Dermis blood vessel endothelial cell (primary cell): ENCODE measurements around the gene BBLN. TPM values are rescaled to one million over a fixed set of nuclear protein-coding genes. Genes with fewer than 3 reads are reported as not detected.
A peak's percentile ranks its signal among the peaks of the same experiment; 100 is the strongest.

Experiments
- DNase-seq: peaks from one replicate; pipeline ENCODE4 v3.0.0; 2010
- total RNA-seq: library from RNA; depleted of rRNA; stranded (reverse); fragments of >200 nt; gene quantifications from 2 replicates; pipeline ENCODE4 v1.2.3, GENCODE V29; 2014

Gene BBLN
- total RNA-seq, 1 donor from 2014 or later, result 77.1 TPM

DNA sequence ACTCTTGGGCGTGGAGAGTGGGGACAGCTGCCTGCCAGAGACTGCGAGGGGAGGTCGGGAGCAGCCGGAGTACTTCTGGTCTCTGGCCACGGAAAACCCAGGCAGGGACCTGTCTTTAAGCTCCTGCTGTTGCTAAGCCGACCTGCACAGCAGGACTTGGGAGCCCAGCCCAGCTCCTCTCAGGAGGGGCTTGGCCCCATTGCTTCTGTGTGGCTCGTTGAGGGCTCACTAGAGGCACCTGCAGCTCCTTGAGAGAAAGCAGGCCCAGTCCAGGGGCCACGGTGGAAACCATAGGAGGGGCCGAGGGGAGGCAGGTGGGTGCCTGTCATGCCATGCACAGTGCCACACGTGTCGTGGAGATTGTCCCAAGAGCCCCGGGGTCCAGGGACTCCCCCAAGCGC, 14.1 kb upstream of the BBLN start:
- DNase-seq, result no peak

DNA sequence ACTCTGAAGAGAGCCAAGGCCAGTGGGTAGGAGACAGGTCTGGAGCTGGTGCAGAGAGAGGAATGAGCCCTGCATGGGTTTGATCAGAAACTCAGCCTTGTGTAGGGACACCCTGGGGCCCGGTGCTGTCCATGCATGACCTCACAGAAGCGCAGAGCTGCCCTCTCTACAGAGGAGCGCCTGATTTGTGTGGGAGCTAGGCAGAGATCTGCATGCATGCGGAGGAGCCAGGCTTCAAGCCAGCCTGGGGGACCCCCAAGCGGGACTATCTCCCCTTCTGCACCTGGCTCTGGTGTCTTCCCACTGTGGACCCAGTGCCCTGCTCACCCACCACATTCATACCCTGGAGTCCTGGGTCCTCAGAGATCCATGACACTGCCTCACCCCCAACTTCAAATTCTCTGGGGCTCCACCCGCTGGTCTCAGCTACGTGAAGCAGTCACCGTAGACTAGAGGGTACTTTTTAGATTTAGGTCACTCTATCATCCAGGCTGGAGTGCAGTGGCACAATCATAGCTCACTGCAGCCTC, 13.4 kb upstream of the BBLN start:
- DNase-seq, result no peak

DNA sequence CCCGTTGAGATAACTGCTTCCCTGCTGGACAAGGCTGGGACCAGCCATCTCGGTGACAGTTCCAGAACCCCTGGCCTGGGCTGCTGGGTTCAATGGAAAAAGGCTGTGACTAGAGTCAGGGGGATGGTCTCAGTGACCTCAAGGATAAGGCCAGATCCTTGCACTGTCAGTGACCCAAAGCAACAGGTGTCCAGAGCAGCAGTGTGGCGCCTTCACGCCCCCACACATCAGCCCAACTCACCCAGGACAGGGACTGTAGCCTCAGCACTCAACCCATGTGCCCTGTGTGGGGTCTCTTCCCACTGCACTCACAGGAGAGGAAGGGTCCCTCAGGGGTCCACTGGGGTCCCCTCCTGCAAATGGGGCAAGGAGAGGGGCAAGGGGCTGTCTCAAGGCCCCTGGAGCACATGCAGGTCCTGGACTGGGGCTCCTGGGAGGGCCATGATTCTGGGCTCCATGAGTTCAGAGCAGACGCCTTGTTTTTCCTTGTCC, 11.5 kb upstream of the BBLN start:
- no peak for DNase-seq

DNA sequence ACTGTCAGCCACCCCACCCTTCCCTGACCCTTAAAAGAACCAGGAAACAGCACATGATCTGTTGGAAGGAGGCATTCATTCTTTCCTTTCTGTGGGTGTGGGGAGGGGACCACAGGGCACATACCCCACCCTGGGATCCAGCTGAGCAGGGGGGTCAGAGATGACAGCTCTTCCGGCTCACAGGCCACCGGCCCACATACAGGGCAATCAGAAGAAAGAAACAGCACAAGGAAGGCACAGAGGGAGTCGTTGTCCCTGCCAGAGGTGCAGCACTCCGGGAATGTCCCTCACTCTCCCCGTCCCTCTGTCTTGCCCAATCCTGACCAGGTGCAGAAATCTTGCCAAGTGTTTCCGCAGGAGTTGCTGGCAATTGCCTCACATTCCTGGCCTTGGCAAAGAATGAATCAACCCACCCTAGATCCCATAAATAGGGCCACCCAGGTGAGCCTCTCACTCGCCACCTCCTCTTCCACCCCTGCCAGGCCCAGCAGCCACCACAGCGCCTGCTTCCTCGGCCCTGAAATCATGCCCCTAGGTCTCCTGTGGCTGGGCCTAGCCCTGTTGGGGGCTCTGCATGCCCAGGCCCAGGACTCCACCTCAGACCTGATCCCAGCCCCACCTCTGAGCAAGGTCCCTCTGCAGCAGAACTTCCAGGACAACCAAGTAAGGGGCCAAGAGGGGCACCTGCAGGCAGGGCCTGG, 10.9 kb upstream of the BBLN start, which contains the start of gene LCN2:
Gene LCN2 (plus strand): TSS at position 453 of the 701 bp plus-strand sequence. CDS start 73 bp downstream, at position 526.
- no peak for DNase-seq

DNA sequence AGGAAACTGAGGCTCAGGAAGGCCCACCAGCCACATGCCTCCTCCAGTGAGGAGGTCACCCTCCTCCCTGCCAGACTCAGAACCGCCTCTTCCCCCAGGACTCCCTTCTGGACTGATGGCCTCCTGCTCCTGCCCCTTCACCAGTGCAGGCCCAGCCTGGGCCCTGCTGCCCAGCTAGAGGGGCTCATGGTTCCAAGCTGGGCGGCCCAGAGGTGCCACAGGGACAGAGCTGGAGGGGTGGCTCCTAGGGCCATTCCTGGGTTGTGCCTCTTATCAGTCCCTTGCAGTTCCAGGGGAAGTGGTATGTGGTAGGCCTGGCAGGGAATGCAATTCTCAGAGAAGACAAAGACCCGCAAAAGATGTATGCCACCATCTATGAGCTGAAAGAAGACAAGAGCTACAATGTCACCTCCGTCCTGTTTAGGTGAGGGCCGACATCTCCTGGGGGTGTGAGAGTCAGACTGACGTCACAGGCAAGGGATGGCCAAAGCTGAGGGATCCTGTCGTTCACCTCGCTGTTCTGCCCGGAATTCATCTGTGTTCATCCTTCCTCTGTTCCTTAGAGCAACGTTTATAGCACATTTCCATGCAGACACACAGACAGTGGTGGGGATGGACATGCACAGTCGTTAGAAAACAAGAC, 10.0 kb upstream of the BBLN start:
- DNase-seq, result no peak

DNA sequence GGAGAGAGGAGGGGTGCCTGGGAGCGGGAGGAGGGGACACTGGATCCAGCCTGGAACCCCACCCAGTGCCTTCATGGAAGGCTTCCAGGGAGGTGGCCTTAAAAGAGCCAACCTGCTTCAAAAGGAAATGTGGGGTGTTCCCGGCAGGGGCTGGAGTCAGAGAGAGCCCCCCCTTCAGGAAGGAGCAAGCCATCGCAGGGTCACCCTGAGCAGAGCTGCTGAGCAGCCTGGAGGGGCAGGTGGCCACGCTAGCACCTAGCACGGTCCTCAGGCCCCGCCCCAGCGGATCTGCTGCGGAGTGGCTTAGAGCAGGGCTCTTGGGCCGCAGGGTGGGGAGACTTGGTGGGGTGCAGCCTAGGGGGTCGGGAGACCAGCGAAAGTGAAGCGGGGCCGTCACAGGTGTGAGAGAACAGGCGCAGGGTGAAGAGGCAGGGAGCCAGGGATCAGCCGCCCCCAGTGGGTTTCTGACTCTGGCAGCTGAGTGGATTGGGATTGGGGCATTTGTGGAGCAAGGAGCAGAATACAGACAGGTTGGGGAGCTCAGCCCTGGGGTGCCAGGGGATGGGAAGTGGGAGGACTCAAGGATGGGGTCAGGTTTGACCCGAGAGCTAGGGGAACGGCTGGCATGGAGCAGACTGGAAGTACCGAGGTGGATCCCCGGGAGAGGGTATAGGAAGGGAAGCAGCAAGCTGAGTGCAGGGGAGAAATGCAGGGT, 9.3 kb upstream of the BBLN start:
- peak; percentile 28 for DNase-seq

DNA sequence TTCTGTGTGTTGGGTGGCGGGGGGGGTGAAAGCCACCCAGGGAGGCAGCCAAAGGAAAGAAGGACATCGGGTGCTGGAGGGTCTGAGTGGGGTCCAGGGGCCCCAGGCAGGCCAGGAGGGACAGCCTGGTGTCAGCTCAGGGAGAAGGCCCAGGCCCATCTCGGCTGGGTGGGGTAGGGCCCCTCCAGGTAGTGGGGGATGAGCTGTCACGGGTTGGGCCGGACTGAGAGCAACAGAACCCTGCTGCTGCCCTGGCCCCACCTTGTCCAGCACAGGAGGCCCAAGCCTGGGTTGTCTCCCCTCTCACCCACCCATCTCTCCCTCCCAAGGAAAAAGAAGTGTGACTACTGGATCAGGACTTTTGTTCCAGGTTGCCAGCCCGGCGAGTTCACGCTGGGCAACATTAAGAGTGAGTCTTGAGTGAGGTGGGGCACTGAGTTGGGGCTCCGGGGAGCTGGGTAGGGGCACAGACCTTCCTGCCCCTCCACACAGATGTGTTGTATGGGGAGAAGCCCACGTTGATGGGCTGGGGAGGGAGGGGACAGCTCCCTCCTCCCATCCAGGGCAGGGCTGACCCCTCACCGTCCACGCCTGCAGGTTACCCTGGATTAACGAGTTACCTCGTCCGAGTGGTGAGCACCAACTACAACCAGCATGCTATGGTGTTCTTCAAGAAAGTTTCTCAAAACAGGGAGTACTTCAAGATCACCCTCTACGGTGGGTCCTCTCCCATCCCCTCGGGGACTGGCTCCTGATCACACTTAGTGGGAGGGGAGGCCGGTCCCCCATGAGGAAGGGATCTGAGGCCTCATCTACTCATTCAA, 8.5 kb upstream of the BBLN start:
- DNase-seq, result no peak

DNA sequence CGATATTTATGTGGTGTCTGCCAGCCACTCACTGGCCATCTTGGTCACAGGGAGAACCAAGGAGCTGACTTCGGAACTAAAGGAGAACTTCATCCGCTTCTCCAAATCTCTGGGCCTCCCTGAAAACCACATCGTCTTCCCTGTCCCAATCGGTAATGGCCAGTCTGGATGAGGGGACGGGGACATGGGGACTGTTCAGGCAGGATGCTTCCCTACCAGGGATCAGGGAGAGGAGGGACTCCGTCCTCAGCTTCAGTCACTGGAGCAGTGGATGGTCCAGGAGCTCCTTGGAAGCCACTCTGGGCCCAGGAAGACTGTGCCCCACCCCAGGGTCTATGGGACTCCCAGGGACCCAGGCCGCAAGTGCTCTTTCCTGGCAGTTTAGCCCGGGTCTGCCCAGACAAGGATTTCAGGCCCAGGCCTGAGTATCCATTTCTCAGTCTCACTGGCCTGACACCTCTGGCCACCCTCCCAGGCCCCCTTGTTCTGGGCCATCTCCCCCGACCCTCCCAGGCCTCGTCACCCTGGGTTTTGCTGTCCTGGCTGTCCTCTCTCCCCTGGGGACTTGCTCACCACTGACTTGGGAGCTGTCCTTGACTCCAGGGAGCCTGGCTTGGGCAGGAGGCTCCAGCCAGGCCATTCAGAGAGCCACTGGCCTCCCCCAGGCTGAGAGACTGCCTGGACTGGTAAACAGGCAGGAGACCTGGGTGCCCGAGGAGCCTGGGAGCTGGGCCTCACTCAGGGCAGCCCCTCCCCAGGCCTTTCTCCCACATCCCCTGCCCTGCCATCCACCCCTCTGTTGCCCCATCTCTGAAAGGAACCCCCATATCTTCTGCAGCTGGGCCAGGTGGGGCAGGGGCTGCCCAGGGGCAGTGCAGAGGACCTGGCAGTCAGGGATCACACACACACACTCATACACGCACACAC, 7.7 kb upstream of the BBLN start:
- no peak for DNase-seq

DNA sequence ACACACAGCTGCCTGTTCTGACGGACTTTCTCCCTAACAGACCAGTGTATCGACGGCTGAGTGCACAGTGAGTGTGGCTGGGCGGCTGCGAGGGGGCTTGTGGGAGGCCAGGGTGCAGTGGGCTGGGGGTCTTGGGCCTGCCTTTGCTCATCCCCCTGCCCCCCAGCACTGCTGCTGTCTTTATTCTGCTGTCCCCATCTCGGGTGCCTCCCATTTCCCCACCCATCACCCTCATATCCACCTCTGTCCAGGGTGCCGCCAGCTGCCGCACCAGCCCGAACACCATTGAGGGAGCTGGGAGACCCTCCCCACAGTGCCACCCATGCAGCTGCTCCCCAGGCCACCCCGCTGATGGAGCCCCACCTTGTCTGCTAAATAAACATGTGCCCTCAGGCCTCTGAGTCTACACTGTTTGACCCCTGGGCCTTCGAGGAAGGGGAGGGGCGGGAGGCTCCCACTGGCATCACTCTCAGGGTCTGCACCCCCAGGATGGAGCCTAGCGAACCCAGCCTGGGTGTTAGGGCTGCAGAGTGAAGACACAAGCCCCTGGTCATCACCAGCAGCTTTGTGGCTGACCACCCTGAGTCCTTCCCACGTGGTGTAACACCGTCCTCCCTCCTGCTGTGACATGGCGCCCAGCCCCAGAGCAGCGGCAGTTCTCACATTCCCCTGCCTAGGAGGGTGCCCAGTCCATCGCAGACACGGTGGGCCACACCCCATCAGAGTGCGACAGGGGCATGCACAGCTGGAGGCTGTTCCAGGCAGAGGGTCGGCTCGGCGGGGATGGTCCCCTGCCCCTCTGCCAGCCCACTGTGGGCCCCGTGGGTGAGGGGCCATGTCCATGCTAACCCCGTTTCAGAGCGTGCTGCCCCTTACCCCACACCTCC, 6.8 kb upstream of the BBLN start:
- no peak for DNase-seq

DNA sequence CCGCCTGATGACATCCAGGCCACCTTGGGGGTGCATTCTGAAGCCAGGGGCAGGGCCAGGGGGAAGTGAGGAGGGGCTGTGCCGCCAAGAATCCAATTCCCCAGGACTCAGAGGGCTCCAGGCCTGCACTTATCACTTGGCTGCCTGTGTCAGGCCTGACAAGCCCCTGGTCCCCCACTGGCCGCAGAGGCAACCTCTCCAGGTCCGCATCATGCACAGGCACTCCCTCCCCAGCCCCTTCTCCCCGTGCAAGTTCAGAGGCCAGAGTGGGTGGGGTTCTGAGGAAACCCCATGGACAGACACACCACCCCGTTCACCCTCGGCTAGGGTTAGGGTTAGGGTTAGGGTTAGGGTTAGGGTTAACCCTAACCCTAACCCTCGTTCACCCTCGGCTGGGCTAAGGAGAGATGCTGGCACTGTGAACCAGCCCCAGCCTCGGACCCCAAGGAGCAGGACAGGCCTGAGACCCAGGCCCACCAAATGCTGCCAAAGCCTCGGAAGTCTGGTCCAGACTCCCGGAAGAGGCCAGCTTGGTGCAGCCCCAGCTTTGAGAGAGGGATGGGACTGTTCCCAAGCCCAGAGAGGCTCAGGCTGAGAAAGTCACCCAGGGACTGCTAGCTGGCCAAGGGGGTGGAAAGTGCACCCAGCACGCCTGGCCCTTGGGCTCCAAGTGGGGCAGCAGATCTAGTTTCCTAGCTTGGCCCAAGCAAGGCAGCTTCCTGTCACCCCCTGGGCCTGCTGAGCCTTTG, 5.9 kb upstream of the BBLN start:
- no peak for DNase-seq

DNA sequence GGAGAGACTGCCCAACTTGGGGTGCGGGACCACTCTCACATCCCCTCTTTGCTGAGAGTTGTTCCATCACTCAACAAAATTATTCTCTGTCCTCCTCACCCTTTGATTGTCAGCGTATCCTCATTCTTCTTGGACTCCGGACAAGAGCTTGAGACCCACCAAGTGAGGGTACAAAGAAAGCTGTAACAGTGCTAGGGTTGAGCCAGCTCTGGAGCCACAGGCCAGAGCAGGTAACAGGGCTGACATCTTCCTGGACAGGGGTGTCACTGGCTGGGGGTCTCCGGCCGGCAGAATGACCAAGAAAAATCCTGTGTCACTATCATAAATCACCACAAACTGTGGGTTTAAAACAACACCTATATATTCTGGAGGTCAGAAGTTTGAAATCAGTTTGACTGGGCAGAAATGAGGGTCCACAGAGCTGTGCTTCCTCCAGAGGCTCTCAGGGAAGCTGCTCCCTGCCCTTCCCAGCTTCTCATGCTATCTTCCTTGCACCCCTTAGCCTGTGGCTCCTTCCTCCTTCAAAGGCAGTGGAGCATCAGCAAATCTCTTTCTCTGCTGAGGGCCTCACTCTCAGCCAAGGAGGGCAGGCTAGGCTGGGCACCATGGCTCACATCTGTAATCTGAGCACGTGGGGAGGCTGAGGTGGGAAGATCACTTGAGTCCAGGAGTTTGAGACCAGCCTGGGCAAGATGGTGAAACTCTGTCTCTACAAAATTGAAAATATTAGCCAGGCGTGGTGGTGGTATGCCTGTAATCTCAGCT, 4.1 kb upstream of the BBLN start:
- DNase-seq, result no peak

DNA sequence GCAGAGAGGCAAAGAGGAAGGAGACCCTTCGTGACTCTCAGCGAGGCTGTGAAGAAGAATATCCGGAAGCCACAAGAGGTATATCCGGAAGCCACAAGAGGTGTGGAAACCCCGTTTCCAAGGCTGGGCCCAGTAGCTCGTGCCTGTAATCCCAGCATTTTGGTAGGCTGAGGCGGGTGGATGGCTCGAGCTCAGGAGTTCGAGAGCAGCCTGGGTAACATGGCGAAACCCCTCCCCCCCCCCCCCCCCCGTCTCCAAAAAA, 612 bp upstream of the BBLN start:
- no peak for DNase-seq

DNA sequence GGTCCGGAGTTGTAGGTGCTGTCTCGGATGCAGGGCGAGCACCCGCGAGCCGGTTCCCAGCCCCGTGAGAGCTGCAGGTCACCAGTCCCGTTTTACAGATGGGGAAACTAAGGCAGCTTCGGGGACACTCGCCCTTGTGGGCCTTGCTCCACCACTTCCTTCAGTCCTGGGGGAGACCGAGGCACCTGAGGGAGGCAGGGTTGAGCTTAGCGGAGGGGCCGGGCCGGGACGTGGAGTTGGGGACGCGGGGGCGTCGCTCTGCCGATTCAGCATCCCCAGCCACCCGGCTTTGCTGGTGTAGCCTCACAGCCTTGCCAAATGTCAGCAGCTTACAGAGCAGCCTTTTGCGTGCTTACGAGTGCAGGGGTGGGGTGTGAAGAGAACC, 530 bp downstream of the BBLN start:
- peak; percentile 37 for DNase-seq

DNA sequence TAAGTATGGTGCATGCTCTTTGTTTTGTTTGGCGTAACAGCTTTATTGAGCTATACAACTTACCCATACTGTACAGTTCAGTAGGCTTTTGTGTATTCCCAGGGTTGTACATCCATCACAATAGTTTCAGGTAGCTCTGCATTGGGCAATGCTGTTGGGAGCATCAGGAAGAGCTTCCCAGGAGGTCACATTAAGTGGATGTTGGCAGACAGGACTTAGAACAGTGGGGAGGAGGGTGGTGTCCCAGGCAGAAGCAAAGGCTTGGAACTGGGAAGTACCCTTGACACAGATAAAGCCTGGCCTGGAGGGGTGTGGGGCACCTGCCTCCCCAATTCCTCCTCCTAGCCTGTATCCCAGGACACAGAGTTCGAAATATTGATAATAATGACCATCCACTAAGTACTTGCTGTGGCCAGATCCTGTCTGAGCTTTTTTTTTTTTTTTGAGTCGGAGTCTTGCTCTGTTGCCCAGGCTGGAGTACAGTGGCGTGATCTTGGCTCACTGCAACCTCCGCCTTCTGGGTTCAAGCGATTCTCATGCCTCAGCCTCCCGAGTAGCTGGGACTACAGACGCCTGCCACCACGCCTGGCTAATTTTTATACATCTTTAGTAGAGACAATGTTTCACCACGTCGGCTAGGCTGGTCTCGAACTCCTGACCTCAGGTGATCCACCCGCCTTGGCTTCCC, 1.3 kb downstream of the BBLN start:
- no peak for DNase-seq

DNA sequence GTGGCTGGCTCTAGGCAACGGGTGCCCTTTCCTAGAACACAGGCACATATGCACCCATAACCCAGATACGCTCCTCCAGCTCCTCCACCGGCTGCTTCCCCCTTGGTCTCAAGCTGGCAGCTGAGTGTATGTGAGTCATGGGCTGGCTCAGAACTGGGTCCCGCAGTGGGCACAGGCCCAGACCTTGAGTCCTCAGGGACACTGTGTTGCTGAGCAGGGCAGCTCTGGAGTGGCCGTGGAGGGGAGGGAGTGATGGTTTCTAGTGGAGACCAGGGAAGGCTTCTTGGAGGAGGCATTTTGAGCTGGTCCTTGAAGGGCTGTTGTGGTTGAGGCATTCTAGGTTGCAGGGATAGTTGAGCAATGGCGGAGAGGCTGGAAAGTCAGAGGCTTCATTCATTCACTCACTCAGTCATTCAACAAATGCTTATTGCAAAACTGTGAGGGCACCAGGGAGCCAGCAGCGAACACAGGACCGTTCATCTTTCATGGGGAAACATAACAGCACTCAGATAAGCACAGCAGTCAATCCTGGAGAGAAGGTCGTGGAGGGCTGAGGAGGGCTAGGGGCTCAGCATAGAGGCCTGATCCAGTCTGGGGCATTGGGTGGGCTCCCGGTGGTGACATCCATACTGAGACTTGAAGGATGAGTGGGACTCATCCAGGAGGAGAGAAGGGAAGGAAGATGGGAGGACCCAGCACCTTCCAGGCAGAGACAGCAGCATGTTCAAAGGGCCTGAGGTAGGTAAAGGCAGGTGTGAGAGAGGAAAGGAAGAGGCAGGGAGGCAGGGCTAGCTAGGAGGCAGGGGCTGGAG, 2.4 kb downstream of the BBLN start:
- peak; percentile 18 for DNase-seq

DNA sequence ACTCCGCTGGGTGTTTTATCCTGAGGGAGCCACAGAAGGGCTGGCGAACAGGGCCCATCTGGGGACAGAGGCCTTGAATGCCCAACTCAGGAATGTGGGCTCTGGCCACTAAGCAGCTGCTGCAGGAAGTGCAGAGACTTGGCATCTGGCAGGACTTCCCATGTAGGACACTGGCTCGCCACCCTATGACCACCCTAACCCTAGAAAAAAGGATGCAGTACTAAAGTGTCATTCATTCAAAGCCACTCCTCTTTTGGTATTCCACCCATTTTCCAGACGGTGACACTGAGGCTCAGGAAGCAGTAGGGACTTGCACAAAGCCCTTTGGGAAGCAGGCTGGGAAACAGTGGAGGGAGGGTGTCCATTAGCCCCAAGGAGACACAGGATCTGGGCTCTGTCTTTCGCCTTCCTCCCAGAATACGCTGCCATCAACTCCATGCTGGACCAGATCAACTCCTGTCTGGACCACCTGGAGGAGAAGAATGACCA, 3.0 kb downstream of the BBLN start:
- DNase-seq, result no peak
